NCI-H146 treated with DMSO at 0.1 percent for 48 hours (cell line): Measurements from ENCODE around the gene ADAD2.

ENCODE experiments used
- DNase-seq: peaks from one replicate; lab custom pipeline; 2025; ENCODE audit not compliant: unreplicated experiment; lab: John Stamatoyannopoulos, UW

ADAD2 gene

DNA sequence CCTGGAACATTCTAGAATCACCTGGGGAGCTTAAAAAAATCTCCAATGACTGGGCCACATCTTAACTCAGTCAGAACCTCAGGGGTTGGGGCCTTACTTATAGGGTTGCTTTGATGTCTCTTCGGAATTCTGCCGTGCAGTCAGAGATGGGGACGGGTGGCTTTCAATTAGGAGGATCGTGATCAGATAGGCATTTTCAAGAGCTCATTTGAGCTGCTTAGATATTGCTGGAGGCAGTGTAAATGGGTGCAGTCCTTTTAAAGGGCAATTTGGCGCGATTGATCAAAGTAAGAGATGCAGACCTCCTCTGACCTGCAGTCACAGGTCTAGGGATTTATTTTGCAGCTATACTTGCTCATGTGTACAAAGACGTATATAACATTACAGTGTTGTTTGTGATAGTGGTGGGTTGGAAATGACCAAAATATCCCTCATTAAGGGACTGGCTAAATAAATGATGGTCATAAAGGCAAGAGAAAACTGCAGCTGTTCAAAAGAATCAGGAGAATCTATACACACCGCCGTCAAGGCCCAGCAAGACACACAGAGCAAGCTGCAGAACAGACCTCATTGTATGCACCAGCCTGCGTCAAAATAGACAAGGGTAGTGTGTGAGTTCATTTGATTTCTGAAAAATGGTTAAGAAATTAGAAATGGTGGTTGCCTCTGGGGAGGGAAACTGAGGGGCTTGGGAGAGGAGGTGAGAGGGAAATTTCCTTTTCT, 55.2 kb downstream of the ADAD2 start:
- no peak for DNase-seq

DNA sequence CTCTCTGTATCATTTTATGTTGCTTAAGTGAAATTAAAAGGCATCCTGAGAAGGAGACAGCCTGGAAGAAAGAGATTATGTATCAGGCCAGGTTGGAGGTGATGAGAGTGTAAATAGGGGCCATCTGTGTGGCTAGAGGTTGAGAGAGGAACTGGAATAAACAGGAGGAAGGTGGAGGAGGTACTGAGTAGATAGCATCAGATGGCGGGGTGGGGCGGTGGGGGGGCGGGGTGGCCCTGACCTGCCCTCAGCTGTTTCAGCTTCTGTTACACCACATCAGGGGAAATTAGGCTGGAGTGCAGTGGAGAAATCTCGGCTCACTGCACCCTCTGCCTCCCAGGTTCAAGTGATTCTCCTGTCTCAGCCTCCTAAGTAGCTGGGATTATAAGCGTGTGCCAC, 55.7 kb downstream of the ADAD2 start:
- no peak for DNase-seq
